Measurements from ENCODE around the gene OXER1. TPM values are rescaled to one million over a fixed set of nuclear protein-coding genes. Genes with fewer than 3 reads are reported as not detected.

The OXER1 gene
- total RNA-seq, 6 donors from 2014 or later = 0.22 to 3.1 (median 1.3) TPM

DNA sequence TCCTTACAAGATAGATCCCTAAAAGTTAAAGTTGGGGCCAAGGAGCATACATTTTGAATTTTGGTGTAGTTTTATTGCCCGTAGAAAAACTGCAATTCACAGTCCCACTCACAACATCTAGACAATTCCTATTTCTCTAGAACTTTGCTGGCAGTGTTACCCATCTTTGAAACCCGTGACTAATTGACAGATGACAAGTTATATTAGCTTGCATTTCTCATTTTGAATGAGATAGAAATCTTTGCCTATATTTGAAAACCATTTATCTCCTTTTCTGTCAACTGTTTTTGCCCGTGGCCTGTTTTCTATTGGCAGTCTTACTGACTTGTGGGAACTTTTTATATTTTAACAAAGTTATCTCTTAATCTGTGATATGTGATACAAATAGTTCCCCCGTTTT is 50.0 kb downstream of the OXER1 start:
- DNase-seq (no peak), ATAC-seq (ENCODE audit: low FRiP score in 2 of 2) (no peak)
- Histone ChIP-seq H3K9me3 (no peaks in the 10 kb centered on the region), H3K27me3 (no peaks in the 10 kb centered on the region), H3K4me1 (no peaks in the 10 kb centered on the region), H3K27ac (no peak overlapping the region), H3K4me3 (no peak overlapping the region), H3K36me3 (peaks cover 0 to 7% (median 2%) of the 10 kb centered on the region in 4 donors)
- 79 to 80% methylated on average over 4 of the region's 4 CpGs for WGBS, 2 donors
- no peak for TF ChIP-seq POLR2AphosphoS5 (IDR thresholded peaks at IDR 0.05)
- no peak for TF ChIP-seq POLR2A (IDR thresholded peaks at IDR 0.05)
- no peak for TF ChIP-seq EP300 (IDR thresholded peaks at IDR 0.05)
- TF ChIP-seq, protein P1, sequence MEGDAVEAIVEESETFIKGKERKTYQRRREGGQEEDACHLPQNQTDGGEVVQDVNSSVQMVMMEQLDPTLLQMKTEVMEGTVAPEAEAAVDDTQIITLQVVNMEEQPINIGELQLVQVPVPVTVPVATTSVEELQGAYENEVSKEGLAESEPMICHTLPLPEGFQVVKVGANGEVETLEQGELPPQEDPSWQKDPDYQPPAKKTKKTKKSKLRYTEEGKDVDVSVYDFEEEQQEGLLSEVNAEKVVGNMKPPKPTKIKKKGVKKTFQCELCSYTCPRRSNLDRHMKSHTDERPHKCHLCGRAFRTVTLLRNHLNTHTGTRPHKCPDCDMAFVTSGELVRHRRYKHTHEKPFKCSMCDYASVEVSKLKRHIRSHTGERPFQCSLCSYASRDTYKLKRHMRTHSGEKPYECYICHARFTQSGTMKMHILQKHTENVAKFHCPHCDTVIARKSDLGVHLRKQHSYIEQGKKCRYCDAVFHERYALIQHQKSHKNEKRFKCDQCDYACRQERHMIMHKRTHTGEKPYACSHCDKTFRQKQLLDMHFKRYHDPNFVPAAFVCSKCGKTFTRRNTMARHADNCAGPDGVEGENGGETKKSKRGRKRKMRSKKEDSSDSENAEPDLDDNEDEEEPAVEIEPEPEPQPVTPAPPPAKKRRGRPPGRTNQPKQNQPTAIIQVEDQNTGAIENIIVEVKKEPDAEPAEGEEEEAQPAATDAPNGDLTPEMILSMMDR (IDR thresholded peaks at IDR 0.05) = no peak

DNA sequence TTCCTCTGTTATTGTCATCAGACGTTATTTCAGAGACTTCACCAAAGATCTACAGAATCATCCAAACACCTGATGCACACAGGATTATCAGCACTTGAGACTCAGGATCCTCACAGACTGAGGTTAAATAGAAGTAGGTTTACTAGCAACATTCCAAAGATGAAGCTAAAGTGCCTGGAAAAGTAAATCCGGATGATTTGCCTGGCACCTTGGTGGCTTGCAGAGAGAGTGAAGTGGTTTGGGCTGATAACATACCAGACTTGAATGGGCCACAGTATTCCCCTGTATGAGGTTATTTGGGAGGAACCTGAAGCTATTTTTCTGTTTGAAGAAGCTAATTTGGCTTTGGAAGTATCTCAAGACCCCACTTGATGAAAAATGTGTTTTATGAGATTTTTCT is 51.0 kb downstream of the OXER1 start:
- Histone ChIP-seq H3K27me3 (no peaks in the 10 kb centered on the region), H3K27ac (no peak overlapping the region), H3K4me3 (no peak overlapping the region), H3K4me1 (no peaks in the 10 kb centered on the region), H3K9me3 (no peaks in the 10 kb centered on the region), H3K36me3 (peaks cover 0 to 12% (median 6%) of the 10 kb centered on the region in 4 donors)
- no peak for DNase-seq
- WGBS, 2 donors = 73 to 78% methylated on average over 2 of the region's 2 CpGs
- TF ChIP-seq POLR2A (IDR thresholded peaks at IDR 0.05) (no peak), POLR2AphosphoS5 (IDR thresholded peaks at IDR 0.05) (no peak), EP300 (IDR thresholded peaks at IDR 0.05) (no peak)
- TF ChIP-seq, protein P1 (IDR thresholded peaks at IDR 0.05) = no peak
- ATAC-seq (ENCODE audit: low FRiP score in 2 of 2) = no peak

Small RNA genes lying within 50 kb of the gene (small RNA-seq; reads per million reads assigned to genes)
- 0 reads per million in 4 donors for gene RNU6-137P

Other genes starting within 250 kb of the OXER1 start
- gene MTA3, start 195.5 kb downstream of the OXER1 start, total RNA-seq = 10 to 100 TPM; 18.2 to 59.7 (median 27.0) TPM
- 1 to 10 TPM; 1.8 to 9.4 (median 7.1) TPM for gene HAAO, start 28.4 kb upstream of the OXER1 start, total RNA-seq